ENCODE measurements around the gene MACROD2.

The MACROD2 gene

DNA sequence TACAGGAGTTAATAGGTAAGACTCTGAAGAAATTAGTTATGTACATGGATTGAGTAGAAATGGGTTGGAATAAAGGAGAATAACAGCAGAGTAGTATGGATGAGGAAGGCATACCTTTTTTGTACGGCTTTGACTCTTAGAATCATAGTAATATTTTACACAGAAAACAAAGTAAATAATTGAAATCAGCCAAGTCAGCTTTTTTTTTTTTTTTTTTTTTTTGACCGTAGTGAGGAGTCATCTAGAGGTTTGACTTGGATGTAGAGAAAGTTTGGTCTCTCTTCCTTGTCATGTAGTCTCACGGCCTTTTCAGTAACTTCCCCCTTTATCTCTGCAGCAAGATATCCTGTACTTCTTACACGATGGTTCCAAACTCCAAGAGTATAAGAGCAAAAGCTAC lies 183.2 kb downstream of the MACROD2 start:
- FAIRE-seq (no peak), DNase-seq (ENCODE audit: insufficient read length, low spot score) (no peak)
- TF ChIP-seq, protein P1, sequence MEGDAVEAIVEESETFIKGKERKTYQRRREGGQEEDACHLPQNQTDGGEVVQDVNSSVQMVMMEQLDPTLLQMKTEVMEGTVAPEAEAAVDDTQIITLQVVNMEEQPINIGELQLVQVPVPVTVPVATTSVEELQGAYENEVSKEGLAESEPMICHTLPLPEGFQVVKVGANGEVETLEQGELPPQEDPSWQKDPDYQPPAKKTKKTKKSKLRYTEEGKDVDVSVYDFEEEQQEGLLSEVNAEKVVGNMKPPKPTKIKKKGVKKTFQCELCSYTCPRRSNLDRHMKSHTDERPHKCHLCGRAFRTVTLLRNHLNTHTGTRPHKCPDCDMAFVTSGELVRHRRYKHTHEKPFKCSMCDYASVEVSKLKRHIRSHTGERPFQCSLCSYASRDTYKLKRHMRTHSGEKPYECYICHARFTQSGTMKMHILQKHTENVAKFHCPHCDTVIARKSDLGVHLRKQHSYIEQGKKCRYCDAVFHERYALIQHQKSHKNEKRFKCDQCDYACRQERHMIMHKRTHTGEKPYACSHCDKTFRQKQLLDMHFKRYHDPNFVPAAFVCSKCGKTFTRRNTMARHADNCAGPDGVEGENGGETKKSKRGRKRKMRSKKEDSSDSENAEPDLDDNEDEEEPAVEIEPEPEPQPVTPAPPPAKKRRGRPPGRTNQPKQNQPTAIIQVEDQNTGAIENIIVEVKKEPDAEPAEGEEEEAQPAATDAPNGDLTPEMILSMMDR (IDR thresholded peaks at IDR 0.05; ENCODE audit: insufficient read depth, missing control alignments): no peak

DNA sequence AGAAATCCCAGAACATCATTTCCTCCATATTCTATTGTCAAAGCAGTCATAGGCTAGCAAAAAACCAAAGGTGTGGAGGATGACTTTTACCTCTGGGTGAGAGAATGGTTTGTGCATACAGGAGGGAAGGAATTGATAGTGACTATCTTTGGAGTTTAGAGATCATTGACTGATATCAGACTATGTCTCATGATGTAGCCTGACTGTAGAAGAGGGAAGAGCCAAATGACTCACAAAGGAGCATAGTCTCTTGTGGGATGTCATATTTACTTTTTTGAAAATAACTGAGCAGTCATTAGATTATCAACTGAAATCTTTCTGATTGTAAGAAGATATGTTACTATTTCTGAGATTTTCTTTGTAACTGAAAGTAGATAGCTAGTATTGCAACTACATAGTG lies 183.6 kb downstream of the MACROD2 start:
- TF ChIP-seq, protein P1 (IDR thresholded peaks at IDR 0.05; ENCODE audit: insufficient read depth, missing control alignments): no peak
- no peak for FAIRE-seq
- no peak for DNase-seq (ENCODE audit: insufficient read length, low spot score)

DNA sequence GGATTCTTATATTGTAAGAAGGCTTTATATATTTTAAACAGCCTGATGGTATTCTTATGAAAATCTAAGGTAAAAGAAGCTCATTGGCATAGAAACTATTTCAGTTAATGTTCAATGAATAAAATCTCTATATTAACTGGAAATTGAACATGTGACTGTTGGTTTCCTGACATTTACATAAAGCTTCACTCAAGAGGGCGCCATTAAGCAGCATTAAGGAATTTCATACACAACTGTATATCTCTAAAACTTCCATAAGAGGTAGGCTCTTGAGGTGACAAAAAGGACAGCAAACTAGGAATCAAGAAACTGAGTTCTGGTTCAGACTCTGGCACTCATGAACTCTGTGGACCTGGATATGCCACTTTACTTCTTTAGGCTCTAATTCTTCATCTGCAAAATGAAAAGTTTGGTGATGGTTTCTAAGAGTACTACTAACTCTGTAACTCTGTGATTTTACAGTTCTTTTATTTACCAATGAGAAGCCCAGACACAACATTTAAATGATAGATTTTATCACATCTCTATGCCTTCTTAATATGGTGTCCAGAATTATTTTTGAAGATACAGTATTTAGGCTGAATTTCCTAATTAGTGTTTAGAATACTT lies 194.6 kb downstream of the MACROD2 start:
- TF ChIP-seq, protein P1 (IDR thresholded peaks at IDR 0.05; ENCODE audit: insufficient read depth, missing control alignments): peak; percentile 60
- no peak for DNase-seq (ENCODE audit: insufficient read length, low spot score)
- FAIRE-seq: no peak

DNA sequence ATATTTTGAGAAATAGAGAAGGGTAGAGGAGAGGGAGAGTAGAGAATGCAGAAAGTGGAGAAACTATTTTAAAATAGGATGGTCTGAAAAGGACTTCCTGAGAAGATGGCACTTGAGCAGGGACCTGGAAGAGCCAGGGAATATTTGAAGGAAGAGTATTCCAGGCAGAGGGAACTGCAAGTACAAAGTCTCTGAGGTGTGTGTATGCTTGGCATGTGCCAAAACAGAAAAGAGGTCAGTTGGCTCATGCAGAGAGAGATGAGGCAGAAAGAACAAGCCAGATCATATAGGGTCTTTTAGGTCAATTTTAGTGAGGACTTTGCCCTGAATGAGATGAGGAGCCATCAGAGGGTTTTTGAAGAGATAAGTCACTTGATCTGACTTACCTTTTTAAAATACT lies 196.2 kb downstream of the MACROD2 start:
- DNase-seq (ENCODE audit: insufficient read length, low spot score): no peak
- no peak for FAIRE-seq

DNA sequence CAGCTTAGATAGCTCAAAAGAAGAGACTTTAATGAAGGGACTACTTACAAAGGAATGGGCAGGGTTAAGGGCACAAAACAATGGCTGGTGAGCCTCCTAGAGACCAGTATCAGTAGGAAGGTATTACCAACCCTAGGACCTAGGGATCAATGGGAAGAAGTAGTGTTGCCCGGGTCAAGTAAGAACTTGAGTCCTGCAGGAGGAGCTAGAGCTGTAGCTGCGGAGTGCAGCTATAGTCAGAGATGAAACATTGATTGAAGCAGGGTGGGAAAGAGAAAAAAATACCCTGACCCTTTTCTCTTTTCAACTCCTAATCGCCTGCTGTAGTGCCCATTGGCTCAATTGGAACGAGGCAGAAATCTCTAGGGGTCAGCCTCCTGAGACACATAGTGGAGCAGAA lies 198.1 kb downstream of the MACROD2 start:
- no peak for FAIRE-seq
- TF ChIP-seq, protein P1 (IDR thresholded peaks at IDR 0.05; ENCODE audit: insufficient read depth, missing control alignments): no peak
- no peak for DNase-seq (ENCODE audit: insufficient read length, low spot score)

More for the DNA sequence above, 196.2 kb downstream of the MACROD2 start:
- TF ChIP-seq, protein P1 (IDR thresholded peaks at IDR 0.05; ENCODE audit: insufficient read depth, missing control alignments): no peak

DNA sequence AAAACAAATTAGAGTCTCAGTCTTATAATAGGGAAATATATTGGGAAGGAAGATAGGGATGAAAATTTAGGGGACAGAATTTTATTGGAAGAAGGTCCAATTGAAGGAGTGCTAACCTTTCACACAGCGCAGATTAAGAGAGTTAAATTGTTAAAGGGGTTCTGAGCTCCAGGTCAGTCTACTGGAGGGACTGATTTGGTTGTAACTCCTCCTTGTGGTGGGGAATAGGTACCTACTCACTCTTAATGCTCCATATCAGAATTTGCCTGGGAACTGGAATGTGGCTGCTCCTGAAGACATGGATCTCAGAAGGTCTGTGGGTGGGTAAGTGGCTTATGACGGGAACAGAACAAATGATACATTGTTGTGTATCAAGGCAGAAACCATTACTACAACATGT lies 198.6 kb downstream of the MACROD2 start:
- TF ChIP-seq, protein P1 (IDR thresholded peaks at IDR 0.05; ENCODE audit: insufficient read depth, missing control alignments): no peak
- DNase-seq (ENCODE audit: insufficient read length, low spot score): no peak
- no peak for FAIRE-seq

DNA sequence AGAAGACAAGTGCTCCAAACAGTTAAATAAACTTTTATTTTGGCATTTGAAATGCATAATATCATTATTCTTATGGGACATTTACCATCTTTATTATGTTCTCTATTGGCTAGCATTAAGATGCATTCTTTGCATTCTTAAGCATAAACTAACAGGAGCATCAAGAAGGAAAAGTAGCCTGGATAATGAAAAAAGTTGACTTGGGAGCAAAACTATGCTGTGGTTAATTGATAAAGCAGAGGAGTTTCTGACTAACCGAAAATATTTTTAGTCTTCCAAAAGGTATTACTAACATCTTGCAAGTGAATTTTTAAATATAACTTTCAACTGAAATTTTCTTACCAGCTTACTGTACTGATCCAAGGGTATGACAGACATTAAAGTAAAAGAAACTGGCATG lies 201.8 kb downstream of the MACROD2 start:
- FAIRE-seq: no peak
- TF ChIP-seq, protein P1 (IDR thresholded peaks at IDR 0.05; ENCODE audit: insufficient read depth, missing control alignments): no peak
- no peak for DNase-seq (ENCODE audit: insufficient read length, low spot score)

Data from D721Med (cell line).